Measurements from ENCODE around the gene TENM3. TPM values are rescaled to one million over a fixed set of nuclear protein-coding genes. Genes with fewer than 3 reads are reported as not detected.

TENM3 gene
- total and polyA plus RNA-seq, 2 of the 8 experiments (the other 6 are each of a cell fraction or from before 2014, with no cell fraction given) = 36.9 to 69.3 TPM

DNA sequence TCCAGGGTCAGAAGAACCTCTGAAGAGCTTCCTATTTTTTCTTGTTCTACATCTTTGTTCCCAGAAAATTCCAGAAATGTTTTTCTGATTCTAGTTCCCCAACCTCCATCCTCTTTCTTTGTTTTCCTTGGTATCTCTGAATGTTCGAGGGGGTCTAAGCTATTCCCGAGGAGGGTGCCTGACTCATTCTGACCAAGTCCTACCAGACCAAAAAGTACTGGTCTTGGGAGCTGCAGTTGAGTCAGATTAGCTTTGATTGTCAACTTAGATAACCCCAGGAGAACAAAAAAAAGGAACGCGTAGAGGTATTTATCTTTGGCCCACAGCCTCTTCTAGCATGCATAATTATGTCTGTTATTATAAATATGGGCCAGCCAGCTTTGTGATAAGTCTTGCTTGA, 12.1 kb upstream of the TENM3 start:
- Histone ChIP-seq H3K36me3 (ENCODE audit: control insufficient read depth in 2 of 4, insufficient read depth in 4 of 4, low read length in 3 of 4) (no peaks in the 10 kb centered on the region), H4K91ac (replicated peaks; ENCODE audit: insufficient read length, low read length) (no peak overlapping the region), H3K56ac (replicated peaks; ENCODE audit: insufficient read length, low read depth, low read length) (no peak overlapping the region), H2BK120ac (replicated peaks; ENCODE audit: low read depth, low read length) (no peak overlapping the region), H4K20me1 (replicated peaks in 1 of 2; ENCODE audit: control insufficient read depth in 1 of 2, insufficient read depth in 2 of 2, low read length in 2 of 2) (no peaks in the 10 kb centered on the region), H2BK20ac (ENCODE audit: low read length) (no peak overlapping the region), H3K79me1 (ENCODE audit: low read depth, low read length) (no peaks in the 10 kb centered on the region; the same call in 1 of the 2 replicates), H3K27ac (ENCODE audit: low read depth, low read length) (no peak overlapping the region), H2BK15ac (ENCODE audit: low read length) (no peak overlapping the region), H3K18ac (ENCODE audit: extremely low read depth, low read length) (no peak overlapping the region), H3K9ac (replicated peaks in 1 of 4; ENCODE audit: extremely low read depth in 1 of 4, low read depth in 3 of 4, low read length in 3 of 4) (no peak overlapping the region), H3K4me1 (replicated peaks in 1 of 4; ENCODE audit: control insufficient read depth in 3 of 4, insufficient read depth in 4 of 4, low read length in 3 of 4) (peaks cover 0 to 3% (median 0%) of the 10 kb centered on the region in 4 experiments; a peak in 1 of 7 replicates), H3K4ac (replicated peaks; ENCODE audit: insufficient read length, low read depth, low read length) (no peak overlapping the region), H3K9me3 (ENCODE audit: insufficient read depth in 2 of 2, low read depth in 1 of 2, low read length in 1 of 2) (no peaks in the 10 kb centered on the region), H2BK5ac (ENCODE audit: low read depth, low read length) (no peak overlapping the region), H3K4me3 (ENCODE audit: extremely low read depth in 1 of 4, insufficient read depth in 2 of 4, low read depth in 3 of 4, low read length in 4 of 4) (no peak overlapping the region), H3K14ac (ENCODE audit: insufficient read length) (no peak overlapping the region), H4K5ac (ENCODE audit: insufficient read length, low read depth, low read length) (no peak overlapping the region), H3K27me3 (replicated peaks in 1 of 4; ENCODE audit: control insufficient read depth in 3 of 4, extremely low read depth in 1 of 4, insufficient read depth in 3 of 4, low read length in 3 of 4) (no peaks in the 10 kb centered on the region), H3K23ac (ENCODE audit: insufficient read length) (no peak overlapping the region), H2AK5ac (ENCODE audit: low read depth, low read length) (no peak overlapping the region), H2BK12ac (ENCODE audit: low read depth, low read length) (no peak overlapping the region), H3K79me2 (ENCODE audit: control insufficient read depth in 1 of 2, insufficient read depth in 2 of 2, low read length in 2 of 2) (no peaks in the 10 kb centered on the region), H3K23me2 (ENCODE audit: low read depth, low read length) (no peaks in the 10 kb centered on the region), H2AFZ (ENCODE audit: low read length) (no peak overlapping the region), H4K8ac (ENCODE audit: extremely low read depth, insufficient read depth, low read length) (no peak overlapping the region), H3K4me2 (ENCODE audit: insufficient read depth in 1 of 2, low read depth in 2 of 2, low read length in 2 of 2) (no peak overlapping the region)
- FAIRE-seq (no peak), DNase-seq (ENCODE audit: low read depth in 1 of 2, low spot score in 2 of 2) (no peak)
- ChIA-PET CTCF (ENCODE audit: partially characterized antibody) (interaction anchor here (0.8 to 1.2 kb wide), 2 partner anchors 11 to 16 kb away, joined by 3 read pairs; no protein-coding TSS in a partner anchor), POLR2A (ENCODE audit: partially characterized antibody) (interaction anchor here (0.6 kb wide), 1 partner anchor 63 kb away, joined by 4 read pairs; no protein-coding TSS in a partner anchor)
- 93% methylated on average over 4 of the region's 4 CpGs; no CpG with 5 or more reads in 1 of the 2 experiments for whole genome bisulfite sequencing, 2 experiments (ENCODE audit: extremely low coverage in 1 of 2, insufficient coverage in 1 of 2, insufficient read length in 1 of 2, insufficient replicate concordance in 2 of 2, low coverage in 1 of 2, low lambda C conversion rate in 2 of 2, missing lambda C conversion rate in 1 of 2)
- TF ChIP-seq, protein P1, sequence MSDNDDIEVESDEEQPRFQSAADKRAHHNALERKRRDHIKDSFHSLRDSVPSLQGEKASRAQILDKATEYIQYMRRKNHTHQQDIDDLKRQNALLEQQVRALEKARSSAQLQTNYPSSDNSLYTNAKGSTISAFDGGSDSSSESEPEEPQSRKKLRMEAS (IDR thresholded peaks at IDR 0.05) = no peak
- no peak for TF ChIP-seq SP4 (IDR thresholded peaks at IDR 0.05; ENCODE audit: low read length)
